SKM-1 treated with dmso at 0.1 percent for 144 hours (cell line): ENCODE results near the gene PIP4K2C.

Experiments
- DNase-seq: peaks from one replicate; lab custom pipeline; 2025; ENCODE audit not compliant: unreplicated experiment; lab: John Stamatoyannopoulos, UW

Gene PIP4K2C

DNA sequence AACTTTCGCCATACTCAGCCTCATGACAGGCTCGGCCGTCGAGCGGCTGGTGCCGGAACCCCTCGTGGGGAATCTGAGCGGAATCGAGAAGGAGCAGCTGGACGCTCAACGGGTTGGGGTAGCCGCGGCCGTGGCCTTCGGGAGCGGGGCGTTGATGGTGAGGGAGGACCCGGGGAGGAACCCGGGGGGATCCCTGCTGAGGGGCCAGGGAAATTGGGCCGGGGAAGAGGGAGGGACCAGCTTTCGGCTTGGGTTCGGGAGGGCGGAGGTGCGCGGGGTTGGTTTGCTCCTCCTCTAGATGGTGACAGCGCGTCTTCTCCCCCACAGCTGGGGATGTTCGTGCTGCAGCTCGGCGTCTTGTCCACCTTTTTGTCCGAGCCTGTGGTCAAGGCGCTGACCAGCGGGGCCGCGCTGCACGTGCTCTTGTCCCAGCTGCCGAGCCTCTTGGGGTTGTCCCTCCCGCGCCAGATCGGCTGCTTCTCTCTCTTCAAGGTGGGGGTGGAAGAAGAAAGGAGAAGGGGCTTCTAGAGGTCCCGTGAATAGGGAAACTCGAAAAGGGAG, 30.0 kb downstream of the PIP4K2C start:
- DNase-seq: no peak

- no peak for DNase-seq
These were observed 30.7 kb downstream of the PIP4K2C start for GRCh38 chr12:57621497-57622292.

DNA sequence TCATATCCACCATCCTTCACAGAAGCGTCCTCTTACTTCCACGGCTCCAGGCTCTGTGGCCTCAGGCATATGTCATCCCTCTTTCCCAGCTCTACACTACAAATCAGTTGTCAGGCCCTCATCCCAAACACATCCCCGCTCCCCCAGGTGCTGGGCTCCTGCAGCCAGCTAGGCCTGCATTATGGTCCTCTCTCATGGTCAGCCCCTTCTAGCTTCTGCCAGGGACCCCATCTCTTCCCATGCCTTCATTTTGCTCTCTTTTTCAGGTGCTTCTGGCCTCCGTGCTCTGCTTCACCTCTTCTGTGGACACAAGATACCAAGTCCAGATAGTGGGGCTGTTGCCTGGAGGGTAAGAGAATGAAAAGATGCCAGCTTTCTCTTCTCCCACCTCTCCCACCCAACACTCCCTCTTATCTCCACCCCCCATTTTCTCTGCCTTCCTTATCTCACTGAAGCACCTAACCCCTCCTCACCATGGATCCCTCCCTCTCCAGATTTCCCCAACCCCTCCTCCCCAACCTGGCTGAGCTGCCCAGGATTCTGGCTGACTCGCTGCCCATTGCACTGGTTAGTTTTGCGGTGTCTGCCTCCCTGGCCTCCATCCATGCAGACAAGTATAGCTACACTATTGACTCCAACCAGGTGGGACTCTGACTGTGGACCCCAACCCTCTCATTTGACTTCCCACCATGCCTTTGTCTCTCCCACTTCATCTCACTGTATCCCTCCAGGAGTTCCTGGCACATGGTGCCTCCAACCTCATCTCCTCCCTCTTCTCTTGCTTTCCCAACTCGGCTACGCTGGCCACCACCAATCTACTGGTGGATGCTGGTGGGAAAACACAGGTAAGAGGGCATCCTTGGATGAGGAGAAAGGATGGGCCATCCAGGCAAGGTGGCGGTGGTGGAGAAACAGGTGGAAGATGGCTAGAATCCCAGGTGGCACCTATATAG, 31.6 kb downstream of the PIP4K2C start:
- DNase-seq: no peak

GRCh38 chr12:57623385-57623784, 32.4 kb downstream of the PIP4K2C start:
- no peak for DNase-seq

GRCh38 chr12:57623811-57624390, 32.9 kb downstream of the PIP4K2C start:
- no peak for DNase-seq

DNA sequence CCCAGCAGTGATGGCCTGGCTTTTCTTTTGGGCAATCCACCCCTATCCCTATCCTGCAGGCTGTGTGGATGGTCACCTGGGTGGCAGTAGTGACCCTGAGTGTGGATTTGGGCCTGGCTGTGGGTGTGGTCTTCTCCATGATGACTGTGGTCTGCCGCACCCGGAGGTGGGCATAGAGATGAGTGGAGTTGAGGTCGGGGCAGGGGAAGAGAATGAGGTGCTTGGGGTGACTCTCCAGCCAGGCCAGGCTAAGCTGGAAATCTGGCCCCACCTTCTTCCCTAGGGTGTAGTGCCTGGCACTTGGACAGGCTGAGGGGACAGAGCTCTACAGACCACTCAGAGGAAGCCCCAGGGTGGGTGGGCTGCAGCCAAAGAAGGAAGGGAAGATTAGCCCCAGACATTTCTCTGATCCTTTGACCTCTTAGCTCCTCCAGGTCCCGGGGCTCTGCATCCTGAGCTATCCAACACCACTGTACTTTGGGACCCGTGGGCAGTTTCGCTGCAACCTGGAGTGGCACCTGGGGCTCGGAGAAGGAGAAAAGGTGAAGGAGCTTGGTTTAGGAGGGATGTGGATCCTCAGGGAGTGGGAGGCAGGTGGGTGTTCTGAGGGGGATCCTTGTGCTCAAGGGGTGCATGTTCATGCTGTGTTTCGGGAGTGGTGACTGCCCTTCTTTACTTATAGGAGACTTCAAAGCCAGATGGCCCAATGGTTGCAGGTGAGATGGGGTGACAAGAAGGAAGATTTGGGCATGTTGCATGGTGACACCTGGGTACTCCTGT, 33.6 kb downstream of the PIP4K2C start:
- no peak for DNase-seq

DNA sequence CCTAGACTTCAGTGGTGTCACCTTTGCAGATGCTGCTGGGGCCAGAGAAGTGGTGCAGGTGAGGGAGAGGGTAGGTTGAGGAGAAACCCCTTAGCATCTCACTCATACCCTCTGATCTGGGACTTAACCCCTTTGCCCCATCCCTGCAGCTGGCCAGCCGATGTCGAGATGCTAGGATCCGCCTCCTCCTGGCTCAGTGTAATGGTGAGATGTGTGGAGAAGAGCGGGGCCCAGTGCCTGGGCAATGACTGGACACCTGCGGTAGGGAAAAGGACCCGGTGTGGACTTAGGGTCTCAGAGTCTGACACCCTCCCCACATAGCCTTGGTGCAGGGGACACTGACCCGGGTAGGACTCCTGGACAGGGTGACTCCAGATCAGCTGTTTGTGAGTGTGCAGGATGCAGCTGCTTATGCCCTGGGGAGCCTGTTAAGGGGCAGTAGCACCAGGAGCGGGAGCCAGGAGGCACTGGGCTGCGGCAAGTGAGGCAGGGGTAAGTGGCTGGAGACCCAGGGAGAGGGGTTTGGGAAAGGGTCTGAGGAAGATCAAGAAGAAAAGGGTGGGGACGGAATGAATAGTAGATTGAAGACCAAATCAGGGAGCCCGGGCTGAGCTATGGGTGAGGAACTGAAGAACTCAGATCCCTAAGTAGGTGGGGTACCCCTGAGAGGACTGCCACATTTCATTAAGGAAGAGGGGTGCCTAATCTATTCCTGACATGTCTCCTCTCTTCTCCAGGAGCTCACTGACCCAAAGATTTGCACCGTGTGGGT, 34.5 kb downstream of the PIP4K2C start:
- no peak for DNase-seq

DNA sequence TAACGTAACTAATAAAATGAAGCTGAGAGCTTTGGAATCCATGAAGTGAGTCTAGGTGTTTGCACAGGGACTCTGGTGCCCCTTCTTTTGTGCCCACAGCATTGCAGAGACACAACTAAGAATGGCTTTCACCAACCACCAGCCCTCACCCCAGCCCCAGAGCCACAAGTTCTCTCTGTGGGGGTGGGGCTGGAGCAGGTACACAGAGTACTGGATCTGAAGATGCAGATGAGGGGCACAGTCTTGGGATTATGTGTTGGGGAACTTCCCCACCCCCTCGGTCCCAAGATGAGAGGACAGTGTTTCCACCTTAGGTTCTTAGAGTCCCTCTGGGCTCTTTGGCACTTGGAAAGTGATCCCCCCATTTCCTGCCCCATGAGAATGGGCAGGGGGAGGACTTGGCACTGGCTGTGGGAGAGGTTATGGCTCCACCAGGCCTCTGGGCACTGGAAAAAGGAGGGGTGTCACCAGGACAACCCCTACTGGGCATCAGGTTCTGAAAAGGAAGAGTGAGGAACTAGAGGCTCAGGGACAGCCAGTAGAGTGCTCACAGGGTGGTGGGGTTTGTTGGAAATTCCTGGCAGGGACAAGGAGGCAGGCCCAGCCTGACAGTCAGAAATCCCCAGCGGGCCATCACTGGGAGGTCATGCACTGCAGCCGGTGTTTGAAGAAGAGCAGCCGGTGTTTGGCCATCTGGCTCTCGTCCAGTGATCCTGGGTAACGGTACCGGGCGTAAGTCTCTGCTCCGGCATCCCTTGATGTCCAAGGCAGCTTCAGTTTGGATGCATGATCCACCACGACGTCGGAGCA, 35.3 kb downstream of the PIP4K2C start:
- no peak for DNase-seq

- no peak for DNase-seq
These were observed 36.0 kb downstream of the PIP4K2C start for GRCh38 chr12:57626921-57627445.

DNA sequence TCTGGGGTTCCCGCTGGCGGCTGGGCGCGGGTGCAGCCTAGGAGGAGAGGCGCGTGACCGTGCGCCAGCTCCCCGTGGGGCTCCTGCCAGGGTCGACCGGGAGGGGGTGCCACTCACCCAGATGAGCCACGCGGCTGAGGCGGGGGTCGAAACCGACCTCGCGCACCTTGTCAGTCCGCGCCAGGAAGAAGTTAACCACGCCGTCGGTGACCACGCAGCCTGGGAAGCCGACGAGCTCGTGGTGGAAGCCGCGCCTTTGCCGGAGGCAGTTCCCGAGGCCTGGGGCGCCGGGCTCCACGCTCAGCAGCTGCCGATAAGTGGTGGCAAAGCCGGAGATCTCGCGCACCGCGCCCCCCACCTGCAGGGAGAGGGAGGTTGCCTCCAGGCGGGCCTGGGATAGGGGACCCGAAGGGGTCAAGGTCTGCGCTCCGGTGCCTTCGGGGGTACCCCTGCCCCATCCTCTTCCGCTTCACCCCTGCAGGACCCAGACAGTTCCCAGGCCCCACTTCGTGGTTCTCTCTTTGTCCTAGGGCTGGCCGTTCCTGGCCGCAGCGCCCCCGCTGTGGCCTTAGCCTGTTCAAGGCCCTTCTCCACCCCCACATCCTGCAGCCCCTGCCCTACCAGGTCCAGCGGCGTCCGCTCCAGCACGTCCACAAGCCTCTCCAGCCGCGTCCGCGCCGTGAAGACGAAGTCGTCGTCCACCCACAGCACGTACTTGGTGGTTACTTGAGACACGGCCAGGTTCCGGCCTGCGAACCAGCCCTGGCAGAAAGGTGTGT, 36.7 kb downstream of the PIP4K2C start:
- DNase-seq: no peak

DNA sequence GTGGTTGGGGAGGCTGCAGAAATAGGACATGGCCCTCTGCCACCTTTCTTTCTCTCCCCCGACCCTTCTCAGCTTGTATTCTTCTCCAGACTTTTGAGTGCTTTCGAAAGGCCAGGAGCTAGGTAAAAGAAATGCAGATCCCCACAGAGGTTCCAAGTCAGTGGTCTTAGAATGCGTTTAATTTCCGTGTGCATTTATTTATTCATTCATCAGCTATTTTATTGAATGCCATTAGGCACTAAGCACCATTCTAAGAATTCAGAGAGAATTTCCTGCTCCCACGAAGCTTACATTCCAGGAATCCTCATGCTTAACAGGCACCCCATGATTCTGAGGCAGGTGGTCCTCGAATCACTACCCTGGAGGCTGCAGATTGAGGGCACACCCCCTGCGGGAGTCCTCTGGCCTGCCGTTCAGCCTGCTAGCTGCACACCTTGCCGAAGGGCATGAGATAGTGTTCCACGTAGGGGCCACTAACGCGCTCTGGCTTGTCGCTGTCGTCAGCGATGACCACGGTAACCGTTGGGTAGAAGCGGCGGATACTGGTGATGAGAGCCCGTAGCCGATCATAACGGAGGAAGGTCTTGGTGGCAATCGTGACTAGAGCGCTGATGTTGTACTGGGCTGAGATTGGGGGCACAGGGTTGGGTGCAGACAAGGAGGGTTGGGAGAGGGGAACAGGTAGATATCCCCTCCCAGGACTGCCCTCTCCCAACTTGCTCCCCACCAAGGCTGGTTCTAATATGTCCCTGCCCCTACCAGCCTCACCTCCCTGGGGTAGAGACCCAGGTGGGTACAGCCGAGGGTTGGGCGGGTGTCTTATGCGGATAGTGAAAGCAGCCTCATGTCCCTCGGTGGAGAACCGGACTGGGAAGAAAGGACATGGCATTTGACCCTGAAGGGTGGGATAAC, 37.5 kb downstream of the PIP4K2C start:
- DNase-seq: no peak

DNA sequence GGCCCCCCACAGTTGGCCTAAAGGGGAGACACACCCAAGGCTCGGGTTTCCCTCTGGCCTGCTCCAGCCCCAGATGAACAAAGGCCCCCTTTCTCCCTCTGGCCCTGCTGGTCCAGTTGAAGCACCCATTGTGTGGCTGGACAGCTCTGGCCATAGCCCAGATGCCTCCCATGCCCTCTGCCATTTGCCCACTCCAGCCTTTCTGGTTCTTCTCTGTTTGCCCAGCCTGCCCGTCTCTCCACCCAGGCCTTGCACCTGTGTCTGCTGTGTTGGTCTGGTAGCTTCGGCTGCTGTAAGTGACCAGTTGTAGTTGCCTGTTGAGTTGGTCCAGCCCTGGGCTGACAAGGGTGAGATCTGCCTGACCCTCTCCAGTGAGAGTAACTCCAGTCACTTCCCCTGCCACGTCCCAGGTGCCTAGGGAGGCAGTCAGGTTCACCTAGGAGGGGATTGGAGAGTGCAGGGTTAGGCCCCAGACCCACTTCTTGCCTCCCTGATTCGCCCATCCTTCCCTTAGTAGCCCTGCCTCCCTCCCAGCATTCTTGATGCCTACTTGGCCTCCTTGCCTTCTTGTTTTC, 39.0 kb downstream of the PIP4K2C start:
- no peak for DNase-seq

DNA sequence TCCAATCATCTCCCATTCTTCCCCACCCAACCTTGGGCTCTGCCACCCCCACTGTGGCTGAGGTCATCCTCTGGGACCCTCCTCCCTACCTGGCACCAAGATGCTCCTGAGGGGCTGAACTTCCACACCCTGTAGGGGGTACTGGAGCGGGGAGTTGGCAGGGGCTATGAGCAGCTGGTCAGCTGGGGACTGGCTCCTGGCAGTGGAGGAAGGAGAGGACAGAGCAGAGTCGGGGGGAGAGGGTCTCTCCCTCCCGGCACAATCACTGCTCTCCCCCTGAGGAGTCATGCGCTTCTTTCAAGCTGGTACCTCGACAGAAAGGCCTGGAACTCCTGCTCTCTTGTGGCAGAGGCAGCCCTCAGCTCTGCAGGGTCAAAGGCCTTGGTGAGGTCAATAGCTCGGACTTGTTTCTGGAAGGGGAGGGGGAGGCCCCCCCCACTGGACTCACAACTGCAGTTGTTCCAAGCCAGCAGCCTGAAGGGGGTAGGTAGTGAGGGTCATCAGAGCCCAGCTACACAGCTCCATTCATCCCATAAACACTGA, 40.0 kb downstream of the PIP4K2C start:
- DNase-seq: no peak

DNA sequence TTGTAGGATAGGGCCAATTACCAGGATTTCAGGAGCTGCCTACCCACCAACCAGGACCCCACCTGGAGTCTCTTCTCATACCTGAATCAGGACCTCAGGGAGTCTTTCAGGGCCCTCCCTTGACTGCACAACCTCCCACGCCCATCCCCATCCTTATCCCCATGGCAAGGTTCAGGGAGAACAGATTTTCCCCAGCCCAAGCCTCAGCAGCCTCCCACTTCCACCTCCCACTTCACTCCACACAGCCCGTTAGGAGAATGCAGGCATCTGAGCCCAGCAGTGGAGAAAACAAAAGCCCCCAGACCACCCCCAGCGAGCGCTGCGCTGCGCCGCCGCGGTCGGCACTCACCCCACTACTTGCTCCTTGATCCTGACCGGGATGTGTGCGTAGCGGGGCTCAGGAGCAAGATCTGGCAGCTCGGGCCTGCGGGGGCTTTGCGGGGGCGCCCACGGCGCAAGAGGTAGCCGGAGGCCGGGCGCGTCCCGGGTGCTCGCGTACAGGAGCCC, 40.6 kb downstream of the PIP4K2C start:
- DNase-seq: no peak

GRCh38 chr12:57632073-57632957, 41.3 kb downstream of the PIP4K2C start:
- DNase-seq: no peak
